Measurements from ENCODE around the gene CINP.

CINP gene

DNA sequence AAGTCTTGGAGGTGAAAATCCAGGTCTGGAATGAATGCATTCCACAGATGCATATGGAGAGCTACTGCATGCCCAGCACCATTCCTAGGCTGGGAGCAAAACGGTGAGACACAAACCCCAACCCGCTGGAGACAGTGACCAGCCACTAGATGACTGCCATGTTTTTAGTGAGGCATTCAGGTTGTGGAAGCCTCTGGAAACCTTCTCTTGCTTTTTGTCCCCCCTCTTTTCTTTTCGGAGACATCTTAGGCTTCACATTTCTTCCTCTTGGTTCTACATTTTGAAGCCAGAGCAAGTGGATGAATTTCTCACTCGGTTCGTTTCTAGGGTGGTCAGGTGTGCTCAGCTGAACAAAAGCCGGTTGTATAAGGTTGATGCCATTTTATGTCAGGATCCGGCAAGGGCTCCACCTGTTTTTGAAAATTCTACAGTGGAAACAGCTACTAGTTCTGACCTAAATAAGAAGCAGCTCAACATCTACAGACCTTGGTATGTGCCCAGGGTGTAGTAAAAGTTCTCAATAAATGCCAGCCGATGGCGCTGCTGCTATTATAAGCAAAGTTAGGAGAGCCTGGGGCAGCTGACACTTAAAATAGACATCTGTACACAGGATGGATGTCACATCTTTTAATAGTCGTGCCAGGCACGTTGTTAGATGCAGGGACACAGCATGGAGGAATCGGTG is 45.0 kb downstream of the CINP start:
- TF ChIP-seq CTCF (IDR thresholded peaks at IDR 0.05; ENCODE audit: insufficient read depth, low read depth, low read length, missing control alignments): no peak
- DNase-seq (ENCODE audit: low read depth): peak; percentile 52
- peak overlapping the region; percentile 63 for H3K4me3 ChIP-seq (ENCODE audit: low read length)

GRCh38 chr14:102316743-102317563 is 45.7 kb downstream of the CINP start:
- TF ChIP-seq CTCF (IDR thresholded peaks at IDR 0.05; ENCODE audit: insufficient read depth, low read depth, low read length, missing control alignments): peak; percentile 56
- H3K4me3 ChIP-seq (ENCODE audit: low read length): peak overlapping the region; percentile 63
- DNase-seq (ENCODE audit: low read depth): peak; percentile 84

- TF ChIP-seq CTCF (IDR thresholded peaks at IDR 0.05; ENCODE audit: insufficient read depth, low read depth, low read length, missing control alignments): no peak
- H3K4me3 ChIP-seq (ENCODE audit: low read length): peak overlapping the region; percentile 63
- peak; percentile 59 for DNase-seq (ENCODE audit: low read depth)
Observed at GRCh38 chr14:102316338-102316742, 46.4 kb downstream of the CINP start.

DNA sequence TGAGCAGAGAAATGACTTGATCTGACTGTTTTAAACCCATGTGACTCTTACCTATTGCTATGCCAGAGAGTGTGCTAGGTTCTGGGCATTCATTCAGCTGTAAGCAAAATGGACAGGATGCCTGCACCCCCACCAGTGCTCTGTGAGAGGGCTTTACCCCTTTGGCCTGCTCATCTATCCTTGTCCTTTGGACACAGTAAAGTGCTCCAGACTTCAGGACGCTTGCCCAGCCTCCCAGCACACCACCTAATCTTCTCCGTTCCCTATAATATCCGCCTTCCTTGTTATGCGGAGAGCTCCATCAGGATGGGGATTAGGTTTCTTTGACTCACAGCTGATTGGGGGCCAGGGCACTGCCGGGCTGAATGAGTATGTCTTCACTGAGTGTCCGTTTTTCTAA is 47.6 kb downstream of the CINP start:
- no peak for TF ChIP-seq CTCF (IDR thresholded peaks at IDR 0.05; ENCODE audit: insufficient read depth, low read depth, low read length, missing control alignments)
- no peak overlapping the region for H3K4me3 ChIP-seq (ENCODE audit: low read length)
- DNase-seq (ENCODE audit: low read depth): no peak

- DNase-seq (ENCODE audit: low read depth): peak; percentile 81
- H3K4me3 ChIP-seq (ENCODE audit: low read length): peak overlapping the region; percentile 51
- TF ChIP-seq CTCF (IDR thresholded peaks at IDR 0.05; ENCODE audit: insufficient read depth, low read depth, low read length, missing control alignments): peak; percentile 84
Observed at GRCh38 chr14:102314242-102315011, 48.3 kb downstream of the CINP start.

DNA sequence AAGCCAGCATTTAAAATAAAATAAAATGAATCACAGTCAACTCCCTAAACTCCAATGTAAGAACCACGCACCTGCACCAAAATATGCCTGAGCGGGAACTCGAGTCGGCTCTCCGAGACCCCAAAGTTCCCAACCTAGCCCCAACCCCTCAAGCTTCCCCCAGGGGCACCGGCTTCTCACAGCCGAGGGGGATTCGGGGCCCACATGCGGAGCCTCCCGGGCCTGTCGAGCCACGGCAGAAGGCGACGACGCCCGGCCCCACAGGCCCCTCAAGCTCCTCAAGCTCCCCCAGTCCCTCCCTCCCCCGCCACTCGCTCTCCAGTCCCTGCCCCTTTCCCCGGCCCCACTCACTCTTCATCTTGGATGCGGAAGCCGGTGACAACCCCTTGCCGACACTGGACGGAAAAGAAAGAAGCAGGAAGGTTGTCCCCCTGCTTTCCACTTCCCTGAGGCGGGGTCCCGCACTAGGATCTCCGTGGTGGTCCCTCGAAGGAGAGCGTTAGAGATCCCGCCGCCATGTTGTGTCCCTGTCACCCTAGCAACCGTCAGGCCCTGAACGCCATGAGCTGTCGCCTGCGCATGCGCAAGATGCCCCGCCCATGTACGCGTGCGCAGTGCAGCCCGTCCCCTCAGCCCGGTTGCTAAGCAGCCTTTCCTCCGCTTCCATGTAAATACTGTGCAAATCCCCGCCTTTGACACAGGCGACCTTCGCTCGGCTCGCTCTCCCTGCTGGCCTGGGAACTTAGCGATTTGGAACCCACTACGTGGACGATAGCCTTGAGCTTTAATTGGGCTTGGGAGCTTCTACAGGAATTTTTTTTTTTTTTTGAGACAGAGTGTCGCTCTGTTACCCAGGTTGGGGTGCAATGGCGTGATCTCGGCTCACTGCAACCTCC is 57.8 kb downstream of the CINP start, which contains the start of gene MOK:
TSS of gene MOK (minus strand) at position 554 of the 896 bp plus-strand sequence. CDS start at position 358, 196 bp downstream.
- peak; percentile 95 for DNase-seq (ENCODE audit: low read depth)
- no peak for TF ChIP-seq CTCF (IDR thresholded peaks at IDR 0.05; ENCODE audit: insufficient read depth, low read depth, low read length, missing control alignments)

More for the DNA sequence above, 57.8 kb downstream of the CINP start, which contains the start of gene MOK:
- H3K4me3 ChIP-seq (ENCODE audit: low read length): peak within 1 kb of the TSS; percentile 91

Data from epithelial cell of esophagus (primary cell).